Stimulated activated CD8-positive, alpha-beta memory T cell treated with anti-CD3 and anti-CD28 coated beads, Interleukin-7, amount 100 ng/mL, for 1 hour (primary cell): ENCODE data around the gene RNF14.

Source experiments
- DNase-seq, 2 donors: peaks; one replicate each; pipeline ENCODE4 v3.0.0-alpha.2; 2020; ENCODE audit warnings: low read depth in 2 of 2

The RNF14 gene

DNA sequence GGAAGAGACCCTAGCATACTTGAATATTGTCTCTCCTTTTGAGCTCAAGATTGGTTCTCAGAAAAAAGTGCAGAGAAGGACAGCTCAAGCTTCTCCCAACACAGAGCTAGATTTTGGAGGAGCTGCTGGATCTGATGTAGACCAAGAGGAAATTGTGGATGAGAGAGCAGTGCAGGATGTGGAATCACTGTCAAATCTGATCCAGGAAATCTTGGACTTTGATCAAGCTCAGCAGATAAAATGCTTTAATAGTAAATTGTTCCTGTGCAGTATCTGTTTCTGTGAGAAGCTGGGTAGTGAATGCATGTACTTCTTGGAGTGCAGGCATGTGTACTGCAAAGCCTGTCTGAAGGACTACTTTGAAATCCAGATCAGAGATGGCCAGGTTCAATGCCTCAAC, 9.5 kb downstream of the RNF14 start:
- no peak for DNase-seq

DNA sequence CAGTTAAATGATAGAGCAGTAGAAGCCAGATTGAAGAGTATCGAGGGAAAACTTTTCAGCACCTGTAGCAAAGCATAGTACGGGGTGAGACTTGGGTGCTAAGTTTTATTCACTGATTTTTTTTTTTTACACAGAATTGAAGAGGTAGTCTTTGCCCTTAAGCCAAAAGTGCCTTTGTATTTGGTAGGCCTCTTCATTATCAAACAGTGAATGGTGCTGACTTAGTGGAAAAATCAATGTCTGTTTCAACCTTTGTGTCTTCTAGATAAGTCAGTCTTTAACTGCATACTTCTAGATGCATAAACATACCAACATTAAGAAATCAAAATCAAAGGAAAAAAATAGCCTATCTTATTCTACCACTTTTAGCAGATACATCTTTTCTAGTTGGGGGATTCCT, 13.7 kb downstream of the RNF14 start:
- no peak for DNase-seq

DNA sequence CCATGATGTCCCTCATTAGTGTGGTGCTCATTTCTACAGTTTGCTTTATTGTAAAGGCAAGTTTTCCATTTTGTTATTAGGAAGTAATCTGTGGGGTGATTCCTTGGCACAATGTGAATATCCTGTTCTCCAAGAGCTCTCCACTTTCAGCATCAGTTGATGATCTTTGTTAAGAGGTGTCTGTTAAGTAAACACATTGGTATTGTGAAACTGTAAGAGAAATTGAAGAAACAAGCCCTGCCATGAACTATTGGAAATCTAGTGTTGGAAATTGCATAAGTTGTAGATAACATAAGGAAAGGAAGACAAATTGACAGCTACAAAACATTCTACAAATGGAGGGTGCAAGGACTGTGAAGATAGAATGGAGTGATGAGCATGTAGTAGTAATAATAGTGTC, 17.2 kb downstream of the RNF14 start:
- no peak for DNase-seq

DNA sequence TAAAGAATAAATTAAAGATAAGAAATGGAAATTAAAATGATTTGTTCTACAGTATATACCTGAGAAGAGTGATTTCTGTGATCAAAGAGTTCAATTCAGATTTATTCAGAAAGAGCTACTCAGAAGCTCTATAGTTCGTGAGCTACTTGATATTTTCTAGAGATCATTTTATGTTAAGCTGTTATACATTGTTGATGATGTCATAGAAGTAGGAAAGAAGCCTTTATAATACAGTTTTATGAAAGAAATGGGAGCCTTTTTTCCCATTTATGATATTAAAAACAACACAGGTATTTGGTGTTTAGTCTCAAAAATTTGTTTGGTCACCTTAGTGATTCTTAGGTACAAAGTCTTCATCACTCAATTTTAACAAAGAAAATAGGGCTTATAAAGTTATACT, 20.8 kb downstream of the RNF14 start:
- no peak for DNase-seq

DNA sequence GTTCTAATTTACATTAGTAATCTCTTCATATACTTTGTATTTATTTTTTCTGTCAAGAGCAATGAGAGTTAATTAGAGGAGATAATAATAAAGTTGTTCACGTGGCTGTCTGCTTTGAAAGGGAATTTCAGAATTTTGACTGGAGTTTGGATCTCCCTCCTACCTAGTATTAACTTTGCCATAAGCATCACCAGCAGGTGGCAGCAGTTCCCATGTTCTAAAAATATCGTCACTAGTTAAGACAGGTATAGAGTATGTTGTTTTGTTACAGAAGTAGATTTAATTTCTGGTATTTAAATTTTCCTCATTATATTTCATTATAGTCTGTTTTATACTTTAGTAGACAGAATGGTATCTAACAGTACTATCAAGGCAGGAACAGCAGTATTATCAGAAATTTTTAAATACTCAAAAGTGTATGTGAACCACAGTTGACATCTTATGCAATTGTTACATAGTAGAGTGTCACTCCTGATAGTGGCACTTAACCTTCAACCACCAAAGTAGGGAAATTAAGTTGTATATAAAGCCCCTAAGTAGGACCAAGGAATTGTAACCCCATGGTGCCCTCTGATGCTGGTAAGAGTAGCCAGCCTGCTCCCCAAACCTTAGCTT, 23.6 kb downstream of the RNF14 start:
- DNase-seq = peak; percentile 61 to 74

DNA sequence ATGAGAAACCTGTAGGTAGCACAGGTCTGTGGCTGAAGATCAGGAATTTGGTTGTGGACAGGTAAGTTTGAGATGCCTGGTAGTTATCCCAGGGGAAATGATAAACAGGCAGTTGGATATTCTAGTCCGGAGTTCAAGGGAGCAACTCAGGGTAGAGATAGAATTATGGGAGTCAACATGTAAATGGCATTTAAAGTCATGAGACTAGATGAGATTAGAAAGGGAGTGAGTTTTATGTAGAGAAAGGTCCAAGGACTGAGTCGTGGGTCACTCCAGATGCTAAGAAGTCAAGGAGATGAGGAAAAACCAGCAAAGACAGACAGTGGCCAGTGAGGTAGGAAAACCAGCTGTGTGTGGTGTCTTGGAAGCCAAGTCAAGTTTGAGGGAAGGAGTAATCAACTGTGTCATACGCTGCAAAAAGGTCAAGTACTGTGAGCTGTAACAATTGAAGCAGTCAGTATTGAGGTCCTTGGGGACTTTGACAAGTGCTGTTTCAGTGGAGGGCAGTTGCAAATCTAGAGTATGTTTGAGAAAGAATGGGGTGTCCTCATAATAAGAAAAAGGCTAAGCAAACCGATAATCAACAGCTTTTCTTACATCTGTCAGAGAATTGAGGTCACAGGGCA, 25.7 kb downstream of the RNF14 start:
- DNase-seq = no peak

DNA sequence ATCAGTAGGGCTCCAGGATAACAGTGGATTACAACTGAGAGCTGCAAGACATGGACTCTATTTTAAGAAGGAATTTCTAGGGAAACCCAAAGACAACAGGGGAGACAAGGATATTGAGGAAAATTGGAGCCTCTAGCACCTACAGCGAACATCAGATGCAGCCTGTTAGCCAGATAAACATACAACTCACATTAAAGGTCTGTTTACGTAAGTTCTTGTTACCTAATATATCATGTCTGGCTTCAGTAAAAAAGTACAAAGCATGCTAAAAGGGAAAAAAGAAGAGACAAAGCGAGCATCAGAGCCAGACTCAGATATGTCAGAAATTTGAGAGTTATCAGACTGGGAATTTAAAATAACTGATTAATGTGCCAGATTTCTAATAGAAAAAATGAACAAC, 26.8 kb downstream of the RNF14 start:
- DNase-seq = no peak

DNA sequence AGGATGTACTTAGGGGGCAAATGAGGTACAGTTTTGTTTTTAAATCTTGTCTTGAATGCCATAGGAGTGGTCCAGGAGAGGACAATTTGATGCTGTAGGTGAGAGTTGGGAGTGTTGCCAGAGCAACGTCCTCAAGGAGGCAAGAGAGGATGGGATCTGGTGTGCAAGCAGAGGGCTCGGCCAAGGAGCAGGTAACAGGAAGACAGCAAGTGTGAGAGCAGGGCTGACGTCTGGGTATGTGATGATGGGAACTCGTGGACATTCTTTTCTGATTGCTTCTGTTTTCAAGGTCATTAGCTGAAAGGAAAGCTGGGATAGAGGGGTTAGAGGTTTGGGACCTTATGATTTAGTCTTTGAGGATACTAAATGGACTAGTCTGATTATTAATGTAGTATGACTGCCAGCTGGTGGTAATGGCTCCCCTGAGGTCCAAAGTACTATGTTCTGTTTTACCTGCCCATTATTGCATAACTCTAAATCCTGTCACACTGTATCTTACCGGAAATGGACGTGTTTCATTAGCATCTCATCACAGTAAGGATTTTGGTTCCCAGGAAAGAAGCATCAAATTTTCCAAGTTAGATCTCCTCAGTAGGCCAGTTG, 28.6 kb downstream of the RNF14 start:
- no peak for DNase-seq

DNA sequence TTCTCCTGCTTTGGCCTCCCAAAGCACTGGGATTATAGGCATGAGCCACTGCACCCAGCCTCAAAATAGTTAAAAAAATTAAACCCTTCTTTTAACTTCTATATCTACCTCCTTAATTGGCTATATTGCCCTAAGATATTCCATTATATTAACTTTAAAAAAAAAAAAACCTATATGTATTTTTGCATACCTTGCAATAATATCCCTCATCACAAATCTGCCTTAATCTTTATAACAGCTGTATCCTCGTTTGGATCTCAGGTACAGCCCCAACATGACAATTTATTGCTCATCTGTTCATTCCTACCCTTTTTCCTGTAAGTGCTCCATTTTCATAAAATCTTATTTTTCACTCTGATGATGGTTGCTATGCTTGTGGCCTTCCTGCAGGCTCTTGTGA, 31.3 kb downstream of the RNF14 start:
- DNase-seq = no peak

DNA sequence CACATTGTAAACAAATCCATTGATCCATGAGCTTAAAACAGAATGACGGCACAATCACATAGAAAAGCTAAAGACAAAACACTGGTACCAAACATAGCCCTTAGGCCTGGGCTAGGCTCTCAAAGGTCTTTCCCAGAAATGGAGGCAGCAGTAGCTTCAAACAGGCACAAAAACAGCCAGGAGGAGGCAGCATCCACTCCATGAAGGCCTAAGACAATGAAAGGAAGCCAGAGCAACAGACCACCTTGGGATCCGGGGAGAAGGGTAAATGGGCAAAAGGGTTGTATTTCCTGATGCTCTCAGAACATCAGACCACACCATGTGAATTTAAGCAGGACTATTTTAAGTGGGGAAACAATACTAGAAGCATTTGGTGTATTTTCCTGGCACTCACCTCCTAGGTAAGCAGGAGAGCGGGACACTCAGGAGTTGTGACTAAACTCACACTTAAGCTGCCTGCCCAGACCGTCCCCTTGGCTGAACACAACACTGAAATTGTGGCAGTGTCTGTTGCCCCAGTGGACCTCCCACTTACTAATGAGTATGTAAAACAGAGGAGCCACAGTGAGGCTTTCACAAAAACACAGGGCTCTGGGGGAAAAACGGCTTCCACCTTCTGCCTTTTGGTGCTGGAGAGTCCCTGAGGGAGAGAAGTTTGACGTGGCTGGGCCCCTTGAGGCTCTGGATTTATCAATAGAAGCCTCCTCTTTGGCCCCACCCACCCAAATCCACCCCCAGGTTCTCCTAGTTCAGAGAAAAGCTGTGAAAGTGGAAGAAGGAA, 32.0 kb downstream of the RNF14 start:
- DNase-seq = no peak

DNA sequence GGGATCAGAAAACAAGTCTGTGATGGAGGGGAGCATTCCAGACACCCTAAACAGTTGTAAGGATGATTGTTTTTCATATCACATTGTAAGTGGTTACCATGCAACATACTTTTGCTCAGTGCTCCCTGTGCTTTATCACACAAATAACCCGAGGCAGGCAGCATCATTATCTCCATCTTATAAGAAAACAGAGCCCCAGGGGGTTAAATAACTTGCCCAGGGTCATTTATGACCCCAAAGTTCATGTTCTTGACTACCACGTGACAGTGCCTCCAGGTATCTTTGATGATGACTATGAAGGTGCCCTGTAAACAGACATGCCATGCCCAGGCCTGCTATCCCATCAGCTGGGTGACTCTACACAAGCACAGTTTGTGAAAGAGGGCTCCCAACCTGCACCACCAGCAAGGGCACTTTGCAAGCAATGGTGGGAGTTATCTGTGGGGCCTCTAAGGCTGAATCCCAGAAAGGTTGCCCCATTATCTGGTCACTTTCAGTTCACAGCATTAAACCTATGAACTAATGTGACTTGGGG, 34.4 kb downstream of the RNF14 start:
- no peak for DNase-seq

DNA sequence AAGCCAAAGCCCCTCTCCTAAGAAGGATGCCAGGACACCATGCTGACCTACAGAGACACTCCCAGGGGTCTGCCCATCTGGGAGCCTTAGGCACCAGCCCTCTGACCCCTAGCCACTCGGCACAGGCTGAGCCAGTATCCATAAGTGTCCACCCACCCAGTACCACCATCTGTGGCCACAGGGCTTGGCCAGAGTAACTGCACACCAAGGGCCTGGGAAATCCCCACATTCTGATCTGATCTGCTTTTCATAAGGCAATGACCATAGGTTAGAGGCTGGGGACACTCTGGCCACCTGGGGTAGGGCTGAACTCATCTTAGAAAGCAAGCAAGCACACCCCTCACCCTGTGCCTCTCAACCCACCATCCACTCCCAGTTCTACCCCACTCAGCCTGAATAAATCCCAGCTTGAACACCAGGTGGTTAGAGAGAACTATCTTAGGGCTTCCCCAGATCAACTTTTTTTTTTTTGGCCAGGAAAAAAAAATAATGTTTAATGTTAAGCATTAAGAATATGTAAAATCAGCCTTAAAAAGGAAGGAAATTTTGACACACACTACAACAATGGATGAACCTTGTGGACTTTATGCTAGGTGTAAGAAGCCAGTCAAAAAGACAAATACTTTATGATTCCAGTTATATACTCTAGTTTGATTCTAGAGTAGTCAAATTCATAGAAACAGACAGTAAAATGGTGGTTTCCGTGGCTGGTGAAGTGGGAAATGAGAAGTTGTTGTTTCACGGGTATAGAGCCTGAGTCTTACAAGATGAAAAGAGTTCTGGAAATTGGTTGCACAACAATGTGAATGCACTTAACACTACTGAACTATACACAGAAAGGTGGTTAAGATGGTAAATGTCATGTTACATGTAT, 37.7 kb downstream of the RNF14 start:
- no peak for DNase-seq

DNA sequence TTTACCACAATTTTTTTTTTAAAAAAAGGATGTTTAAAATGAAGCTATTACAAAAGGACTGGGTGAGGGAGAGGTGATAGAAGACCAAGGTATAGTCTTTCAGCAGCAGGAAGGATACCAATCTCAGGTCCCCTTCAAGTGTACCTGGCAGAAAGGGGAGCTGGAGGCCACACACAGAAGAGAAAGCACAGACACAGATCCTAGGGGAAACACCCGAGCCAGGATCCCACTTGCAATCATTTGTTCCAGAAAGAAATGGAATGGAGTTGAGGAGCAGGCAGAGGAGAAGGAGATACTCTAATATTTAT, 38.3 kb downstream of the RNF14 start:
- DNase-seq = no peak

DNA sequence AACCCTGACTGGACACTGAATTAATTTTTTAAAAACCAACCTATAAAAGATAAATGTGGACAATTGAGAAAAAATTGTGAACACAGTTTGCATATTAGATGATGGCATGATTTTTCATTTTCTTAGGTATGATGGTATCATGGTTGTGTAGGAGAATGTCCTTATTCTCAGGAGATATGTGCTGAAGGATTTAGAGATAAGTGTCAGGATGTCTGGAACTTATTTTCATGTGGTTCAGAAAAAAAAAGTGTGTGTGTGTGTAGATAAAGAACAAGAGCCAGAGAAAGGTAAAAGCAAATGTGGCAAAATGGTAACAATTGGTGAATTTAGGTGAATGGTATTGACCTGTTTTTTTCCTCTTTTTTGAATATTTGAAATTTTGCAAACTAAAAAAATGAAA, 39.9 kb downstream of the RNF14 start:
- no peak for DNase-seq

DNA sequence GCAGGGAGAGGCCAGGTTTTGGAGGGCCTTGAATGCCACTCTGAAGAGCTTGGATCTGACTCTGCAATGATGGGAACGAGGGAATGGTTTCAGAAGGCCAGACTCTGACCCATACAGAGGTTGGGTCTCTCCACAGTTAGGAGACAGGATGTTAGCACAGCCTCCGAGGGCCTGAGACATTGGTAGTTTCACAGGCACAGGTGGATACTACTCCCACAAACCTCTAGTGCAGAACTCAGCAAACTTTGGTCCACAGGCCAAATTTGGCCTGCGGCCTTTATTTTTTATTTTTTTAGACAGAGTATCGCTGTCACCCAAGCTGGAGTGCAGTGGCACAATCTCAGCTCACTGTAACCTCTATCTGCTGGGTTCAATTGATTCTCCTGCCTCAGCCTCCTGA, 41.0 kb downstream of the RNF14 start:
- DNase-seq = no peak

DNA sequence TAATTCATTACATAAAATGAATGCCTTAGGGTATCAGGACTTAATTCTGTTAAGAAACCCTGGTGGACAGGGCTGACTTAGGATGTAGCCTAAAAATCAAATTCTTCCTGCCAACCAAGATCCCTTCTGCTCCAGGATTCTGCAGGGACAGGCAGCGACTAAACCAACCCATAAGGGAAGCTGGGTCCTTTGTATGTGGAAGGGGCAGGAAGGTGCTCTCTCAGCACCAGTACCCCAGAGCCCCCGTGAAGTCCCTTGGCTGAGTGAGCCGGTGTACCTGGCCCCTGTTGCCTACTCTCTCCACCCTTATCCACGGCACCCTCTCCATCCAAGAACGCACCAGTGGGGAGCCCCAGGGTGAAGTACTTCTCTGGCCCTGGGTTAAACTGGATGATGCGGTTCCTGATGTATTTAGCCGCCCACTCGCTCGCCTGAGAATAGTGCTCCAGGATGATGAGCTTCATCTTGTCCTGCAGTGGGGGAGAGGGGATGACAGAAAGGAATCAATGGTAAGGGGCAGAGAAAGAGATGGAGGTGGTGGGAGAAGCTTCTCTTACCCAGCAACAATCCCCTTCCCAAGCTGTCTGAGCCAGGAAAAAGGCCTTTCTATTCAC, 42.8 kb downstream of the RNF14 start:
- no peak for DNase-seq

DNA sequence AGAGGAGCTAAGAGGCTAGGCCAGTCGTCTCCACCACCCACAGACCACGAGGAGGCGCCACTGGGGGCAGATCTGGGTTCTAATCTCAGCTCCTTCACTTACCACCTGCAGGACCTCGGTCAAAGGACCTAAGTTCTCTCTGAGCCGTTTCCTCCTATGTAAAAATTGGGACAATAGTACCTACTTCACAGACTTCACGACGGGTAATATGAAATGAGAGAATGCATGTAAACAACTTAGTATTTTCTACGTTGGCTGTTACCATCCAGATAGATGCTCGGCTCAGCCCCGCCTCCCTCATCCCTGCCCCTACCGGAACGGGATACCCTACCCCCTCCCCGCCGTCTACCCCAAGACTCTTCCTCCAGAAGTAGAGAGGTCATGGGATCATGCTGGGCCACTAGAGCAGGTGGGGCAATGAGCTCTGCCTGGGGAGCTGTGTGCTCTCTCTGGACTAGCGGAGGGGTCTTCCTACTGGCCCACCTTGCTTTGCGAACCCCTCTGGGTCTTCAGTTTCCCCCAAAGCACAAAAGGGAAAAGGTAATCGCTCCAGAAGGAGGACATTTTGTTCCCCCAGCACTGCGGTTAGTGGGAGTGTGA, 43.4 kb downstream of the RNF14 start:
- peak in 1 of 2 donors; percentile 30 for DNase-seq

DNA sequence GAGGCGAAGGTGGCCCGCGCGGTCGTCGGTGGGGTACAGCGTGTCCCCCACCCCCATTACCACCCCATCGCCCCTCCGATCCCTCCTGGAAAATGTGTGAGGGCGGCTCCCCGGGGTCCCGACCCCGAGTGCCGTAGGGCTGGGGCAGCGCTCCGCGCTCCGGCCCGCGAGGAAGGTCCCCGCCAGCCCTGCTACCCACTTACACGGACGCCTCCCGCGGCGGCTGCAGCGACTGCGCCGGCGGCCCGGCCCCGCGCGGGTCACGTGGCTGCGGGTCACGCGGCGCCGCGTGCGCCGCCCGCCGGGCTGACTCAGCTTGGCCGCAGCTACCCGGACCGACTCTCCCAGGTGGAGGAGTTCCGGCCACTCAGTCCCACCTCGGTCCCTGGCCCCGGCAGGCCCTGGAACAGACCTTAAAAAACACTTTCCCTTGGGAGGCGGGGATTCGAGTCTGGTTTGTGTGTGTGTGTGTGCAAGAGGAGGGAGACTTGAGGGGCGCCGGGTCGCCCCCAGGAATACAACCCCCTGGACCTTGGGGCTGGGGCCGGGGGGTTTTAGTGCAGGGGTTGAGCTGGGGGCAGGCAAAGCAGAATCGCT, 44.0 kb downstream of the RNF14 start, which contains the start of gene GNPDA1:
GNPDA1 (minus strand) TSS at position 236 of the 597 bp plus-strand sequence. CDS start 992 bp downstream, outside the sequence.
- peak; percentile 35 to 39 for DNase-seq

DNA sequence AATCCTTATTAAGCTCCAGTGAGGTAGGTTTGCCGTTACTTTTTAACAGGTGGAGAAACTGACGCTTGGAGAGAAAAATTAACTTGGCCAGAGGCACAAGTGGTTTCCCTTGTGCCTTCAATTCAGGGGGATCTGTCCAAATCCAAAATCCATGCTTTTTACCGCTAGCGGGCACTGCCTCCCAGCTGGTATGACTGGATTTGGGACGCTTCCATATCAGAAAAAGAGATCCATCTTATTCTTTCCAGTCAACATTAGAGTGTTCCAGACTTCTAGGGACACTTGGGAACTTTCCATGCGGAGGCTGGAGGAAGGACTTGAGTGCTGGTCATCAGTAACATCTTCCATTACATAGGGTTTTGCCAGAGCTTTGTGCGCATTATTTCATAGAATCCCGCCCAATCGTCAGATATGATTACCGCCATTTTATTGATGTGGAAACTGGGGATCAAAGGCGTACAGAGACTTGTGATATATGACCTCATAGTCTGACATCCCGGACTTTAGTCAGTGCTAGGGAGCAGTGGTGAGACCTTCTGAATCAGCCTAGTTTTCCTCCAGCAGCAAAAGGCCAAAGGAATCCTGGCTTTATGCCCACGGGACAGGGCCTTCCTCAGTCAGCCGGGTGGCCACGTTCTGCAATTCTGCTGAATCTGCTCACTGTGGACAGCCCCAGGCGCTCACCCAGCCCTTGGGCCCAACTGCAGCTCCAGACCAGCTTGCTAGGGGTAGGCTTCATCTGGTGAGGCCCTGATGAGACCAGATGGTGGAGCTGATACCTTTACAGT, 45.0 kb downstream of the RNF14 start:
- DNase-seq = no peak
